HG03159 (cell line): Measurements from ENCODE around the gene PPP1R14C.
"Not testable (repeated sequence)": the region's sequence is repeated elsewhere in the genome, so short reads cannot be mapped to it uniquely, and the experiment has no call there.

Experiments
- ATAC-seq: cut with Tn5 transposase; IDR thresholded peaks from one replicate; pipeline ENCODE4 v1.9.1; 2021; ENCODE audit warnings: mild to moderate bottlenecking, moderate library complexity; ENCODE audit not compliant: unreplicated experiment

Gene PPP1R14C

DNA sequence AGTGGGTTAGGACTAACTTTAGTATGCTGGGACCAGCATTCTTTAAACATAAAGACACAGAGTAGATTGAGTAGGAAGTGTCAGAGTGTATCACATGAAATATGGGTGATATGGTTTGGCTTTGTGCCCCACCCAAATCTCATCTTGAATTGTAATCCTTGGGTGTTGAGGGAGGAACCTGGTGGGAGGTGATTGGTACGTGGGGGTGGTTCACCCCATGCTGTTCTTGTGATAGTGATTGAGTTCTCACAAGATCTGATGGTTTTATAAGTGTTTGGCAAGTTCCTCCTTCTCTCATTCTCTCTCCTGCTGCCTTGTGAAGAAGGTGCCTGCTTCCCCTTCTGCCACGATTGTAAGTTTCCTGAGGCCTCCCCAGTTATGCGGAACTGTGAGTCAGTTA, 5.1 kb upstream of the PPP1R14C start:
- not testable (repeated sequence) for ATAC-seq

- no peak for ATAC-seq
These were observed 4.2 kb upstream of the PPP1R14C start for GRCh38 chr6:150138638-150139037.

DNA sequence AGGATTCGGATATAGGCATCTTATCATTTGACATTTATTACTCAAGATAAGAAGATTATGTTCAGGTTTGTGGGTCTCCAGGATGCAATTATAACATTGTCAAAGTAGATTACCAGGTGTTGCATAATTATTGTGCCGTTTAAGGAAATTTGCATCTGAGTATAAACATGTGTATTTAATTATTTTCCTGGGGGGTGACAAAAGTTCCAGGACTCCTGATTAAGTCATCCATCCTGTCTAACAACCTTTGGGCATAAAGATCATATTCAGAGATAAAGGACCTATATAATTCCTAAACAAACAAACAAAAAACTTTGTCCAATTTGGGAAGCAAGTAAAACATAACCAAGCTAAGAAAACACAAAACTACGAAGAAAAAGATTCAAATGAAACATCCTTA, 3.3 kb upstream of the PPP1R14C start:
- ATAC-seq = no peak

DNA sequence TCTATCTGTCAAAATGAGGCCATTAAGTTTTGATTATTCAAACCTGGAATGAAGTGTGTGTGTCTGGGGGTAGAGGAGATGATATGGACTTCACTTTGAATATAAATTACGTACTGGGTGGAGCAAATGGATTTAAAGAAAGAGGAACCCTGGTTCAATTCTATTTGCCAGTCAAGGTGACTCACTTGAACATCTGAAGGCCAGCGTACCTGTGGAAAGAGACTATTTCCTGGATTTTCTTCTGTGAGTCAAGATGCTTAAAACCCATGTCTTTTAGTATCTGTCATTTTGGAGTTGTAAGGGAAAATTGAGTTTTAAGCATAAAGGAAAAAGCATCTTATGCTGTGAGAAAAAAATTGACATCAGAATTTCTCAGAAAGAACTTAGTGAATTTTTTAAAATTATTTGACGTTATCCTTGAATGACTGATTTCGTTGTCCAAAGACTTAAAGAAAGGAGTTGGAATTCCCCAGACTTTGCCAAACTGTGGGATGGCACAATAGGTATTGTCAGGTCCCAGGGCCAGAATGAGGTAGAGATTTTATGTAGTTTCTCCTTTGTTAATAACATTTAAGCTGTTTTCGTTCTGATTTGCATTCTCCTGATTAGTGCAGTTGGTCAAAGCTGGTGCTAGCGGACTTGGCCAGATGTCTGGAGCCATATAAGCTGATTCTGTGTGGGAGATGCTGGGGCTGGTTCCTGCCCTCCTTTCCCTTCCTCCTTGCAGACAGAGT, 2.4 kb upstream of the PPP1R14C start:
- no peak for ATAC-seq

- ATAC-seq = no peak
These were observed 661 bp upstream of the PPP1R14C start for GRCh38 chr6:150142097-150142669.

- ATAC-seq = no peak
These were observed 861 bp downstream of the PPP1R14C start for GRCh38 chr6:150143516-150144293.

- no peak for ATAC-seq
These were observed 1.5 kb downstream of the PPP1R14C start for GRCh38 chr6:150144294-150144868.

GRCh38 chr6:150145427-150145826, 2.6 kb downstream of the PPP1R14C start:
- ATAC-seq = no peak

DNA sequence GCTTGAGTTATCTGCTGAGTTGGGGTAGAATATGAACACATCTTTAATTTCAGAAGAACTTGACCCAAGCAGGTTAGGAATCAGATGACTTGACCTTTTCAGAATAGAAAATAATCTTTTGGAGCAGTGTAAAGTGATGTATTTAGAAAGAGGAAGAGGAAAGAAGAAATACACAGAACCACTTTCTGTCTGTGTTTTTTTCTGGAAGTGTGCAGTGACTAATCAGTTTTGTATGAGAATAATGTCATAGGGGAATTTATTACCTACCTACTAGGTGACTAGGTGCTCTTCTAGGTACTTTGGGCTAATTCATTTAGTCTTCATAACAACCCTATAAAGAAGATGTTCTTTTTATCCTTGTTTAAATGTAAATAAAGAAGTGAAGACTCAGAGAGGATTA, 3.0 kb downstream of the PPP1R14C start:
- ATAC-seq = no peak

DNA sequence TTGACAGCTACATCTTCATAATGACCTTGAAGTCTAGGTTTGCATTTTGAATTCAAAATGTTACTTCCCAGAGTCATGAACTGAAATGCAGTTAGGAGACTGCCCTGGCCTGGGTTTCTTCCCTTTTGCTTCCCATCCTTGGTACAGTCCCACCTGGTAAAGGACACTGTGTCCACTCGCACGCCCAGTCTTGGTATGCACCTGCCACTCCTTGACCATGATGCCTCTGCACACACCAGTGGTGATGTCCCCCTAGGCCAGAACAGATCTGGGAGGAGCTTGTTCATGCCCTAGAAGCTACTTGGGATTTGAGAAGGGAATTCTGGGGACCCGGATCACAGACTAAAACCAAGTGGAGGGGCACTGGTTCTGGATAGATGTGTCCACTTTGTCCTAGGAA, 3.6 kb downstream of the PPP1R14C start:
- no peak for ATAC-seq

DNA sequence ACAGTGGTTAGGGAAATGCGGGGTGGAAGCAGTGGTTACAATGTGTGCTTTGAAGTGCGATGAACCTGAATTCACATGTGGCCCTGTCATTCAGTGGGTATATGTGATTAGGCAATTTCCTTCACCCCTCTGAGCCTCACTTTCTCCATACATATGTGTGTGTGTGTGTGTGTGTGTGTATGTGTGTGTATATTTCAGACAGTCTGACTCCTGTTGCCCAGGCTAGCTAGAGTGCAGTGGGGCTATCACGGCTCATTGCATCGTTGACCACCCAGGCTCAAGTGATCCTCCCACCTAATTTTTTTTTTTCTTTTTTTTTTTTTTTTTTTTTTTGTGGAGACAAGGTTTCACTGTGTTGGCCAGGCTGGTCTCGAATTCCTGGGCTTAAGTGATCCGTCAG, 6.3 kb downstream of the PPP1R14C start:
- ATAC-seq = no peak

GRCh38 chr6:150150458-150150820, 7.6 kb downstream of the PPP1R14C start:
- no peak for ATAC-seq

DNA sequence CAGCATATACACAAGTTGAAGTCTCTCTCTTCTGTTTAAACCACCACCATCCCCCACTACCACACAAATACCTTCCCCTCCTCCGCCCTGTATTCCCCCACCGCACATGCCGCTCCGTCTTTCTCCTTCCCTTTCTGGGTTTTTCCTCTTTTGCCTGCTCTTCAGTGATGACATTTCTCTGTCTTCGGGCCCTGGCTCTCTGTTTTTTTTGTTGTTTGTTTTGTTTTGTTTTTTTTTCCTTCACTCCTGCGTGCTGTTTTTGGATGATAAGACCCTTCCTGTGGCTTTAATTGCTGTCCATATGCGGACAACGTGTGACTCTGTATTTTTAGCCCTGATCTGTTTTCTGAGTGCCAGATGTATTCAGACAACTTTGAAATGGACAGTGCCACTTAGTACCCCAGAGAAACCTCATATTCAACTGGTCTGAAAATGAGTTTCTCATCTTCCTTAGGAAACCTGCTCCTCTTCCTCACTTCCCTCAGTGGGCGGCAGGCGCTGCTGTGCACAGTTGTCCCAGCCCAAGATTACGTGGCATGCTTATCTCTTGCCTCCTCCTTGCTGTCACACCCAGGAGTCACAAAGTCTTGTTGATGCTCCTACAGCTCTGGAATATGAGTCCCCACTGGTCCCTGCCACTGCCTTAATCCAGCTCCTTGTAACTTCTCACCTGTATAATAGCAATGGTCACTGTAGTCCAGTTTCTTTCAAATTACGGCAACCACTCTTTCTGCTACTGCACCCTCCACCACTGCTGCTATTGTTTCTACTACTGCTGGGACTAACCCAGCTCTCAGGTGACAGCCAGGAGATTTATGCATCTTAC, 8.2 kb downstream of the PPP1R14C start:
- ATAC-seq = no peak

GRCh38 chr6:150152891-150153876, 10.3 kb downstream of the PPP1R14C start:
- ATAC-seq = no peak

DNA sequence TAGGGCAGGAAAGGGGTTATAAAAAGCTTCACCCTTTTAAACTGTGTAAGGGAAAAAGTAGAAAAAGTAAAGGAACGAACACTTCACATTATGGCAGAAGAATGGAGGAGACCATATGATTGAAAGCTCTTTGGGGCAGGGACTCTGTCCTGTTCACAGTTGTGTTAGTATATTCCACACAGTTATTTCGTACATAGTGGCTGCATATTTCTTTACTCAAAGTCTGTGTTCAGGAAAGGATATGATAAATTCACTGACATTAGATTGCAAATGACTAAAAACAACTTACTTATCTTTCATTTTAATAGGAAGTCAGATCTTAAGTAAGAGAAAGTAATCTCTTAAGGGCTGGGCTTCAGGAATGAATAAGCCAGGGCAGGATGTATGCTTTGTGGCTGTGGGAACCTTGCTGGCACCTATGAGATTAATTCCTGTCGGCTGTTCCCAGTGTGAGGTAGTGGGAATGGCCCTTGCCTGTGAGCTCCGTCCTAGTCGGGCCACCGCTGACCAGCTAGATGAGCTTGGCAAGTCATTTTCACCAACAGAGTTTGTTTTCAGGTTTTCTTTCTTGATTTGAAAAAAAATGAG, 11.2 kb downstream of the PPP1R14C start:
- no peak for ATAC-seq

- ATAC-seq = no peak
These were observed 13.6 kb downstream of the PPP1R14C start for GRCh38 chr6:150156460-150156859.

DNA sequence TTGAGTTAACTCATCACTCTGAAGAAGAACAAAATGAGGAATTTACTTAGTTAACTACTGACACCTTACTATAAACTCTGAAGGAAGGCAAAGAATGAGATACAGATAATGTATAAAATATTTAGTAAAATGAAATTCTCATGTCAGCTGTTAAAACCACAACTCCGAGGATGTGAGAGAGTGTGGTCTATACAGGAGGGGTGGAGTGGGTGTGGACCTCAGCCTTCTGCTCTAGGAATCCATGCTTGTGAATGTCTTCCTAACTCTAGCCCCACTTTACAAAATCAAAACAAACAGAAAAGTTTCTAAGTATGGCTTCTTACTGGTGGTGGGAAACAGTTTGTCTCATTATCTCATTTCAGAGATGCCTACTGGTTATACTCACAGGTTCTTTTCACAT, 14.2 kb downstream of the PPP1R14C start:
- ATAC-seq = no peak

DNA sequence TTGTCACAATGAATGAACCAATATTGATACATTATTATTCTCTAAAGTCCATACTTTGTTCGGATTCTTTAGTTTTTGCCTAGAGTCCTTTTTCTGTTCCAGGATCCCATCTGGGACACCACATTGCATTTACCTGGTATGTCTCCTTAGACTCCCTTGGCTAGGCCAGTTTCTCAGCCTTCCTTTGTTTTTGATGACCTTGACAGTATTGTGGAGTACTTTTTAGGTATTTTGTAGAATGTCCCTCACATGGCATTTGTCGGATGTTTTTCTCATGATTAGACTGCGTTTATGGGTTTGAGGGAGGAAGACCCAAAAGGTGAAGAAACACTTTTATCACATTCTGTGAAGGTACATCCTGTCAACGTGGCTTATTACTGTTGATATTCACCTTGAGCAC, 16.9 kb downstream of the PPP1R14C start:
- ATAC-seq = no peak

DNA sequence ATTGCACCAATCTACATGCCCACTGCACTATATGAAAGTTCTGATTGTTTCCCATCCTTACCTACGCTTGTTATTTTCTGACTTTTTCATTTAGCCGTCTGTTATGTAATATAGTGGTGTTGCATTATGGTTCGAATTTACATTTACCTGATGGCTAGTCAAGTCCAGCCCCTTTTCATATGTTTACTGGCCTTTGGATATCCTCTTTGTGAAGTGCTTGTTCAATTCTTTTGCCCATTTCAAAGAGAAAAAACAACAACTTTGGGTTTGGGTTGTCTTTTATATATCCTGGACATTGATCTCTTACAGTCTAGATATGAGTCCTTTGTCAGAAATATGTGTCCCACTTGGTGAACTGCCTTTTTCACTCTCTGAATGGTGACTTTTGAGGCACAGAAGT, 21.1 kb downstream of the PPP1R14C start:
- ATAC-seq = no peak
